Activated CD4-positive, alpha-beta T cell treated with anti-CD3 and anti-CD28 coated beads for 24 hours (primary cell): ENCODE results near the gene FBXW10.
A peak's percentile ranks its signal among the peaks of the same experiment; 100 is the strongest.
"Not testable (repeated sequence)": the region's sequence is repeated elsewhere in the genome, so short reads cannot be mapped to it uniquely, and the experiment has no call there.

Source experiments
- DNase-seq, 2 donors: peaks; one replicate each; pipeline ENCODE4 v3.0.0-alpha.2; 2020; ENCODE audit warnings: low read depth in 2 of 2

Gene FBXW10

GRCh38 chr17:18743699-18744421 lies at the start of gene FBXW10:
FBXW10 (plus strand) TSS chr17:18744054; CDS start chr17:18744245, 191 bp downstream.
- DNase-seq, result not testable (repeated sequence)

GRCh38 chr17:18695143-18695542 lies 48.7 kb upstream of the FBXW10 start:
- not testable (repeated sequence) for DNase-seq

GRCh38 chr17:18698473-18699103 lies 45.3 kb upstream of the FBXW10 start:
- not testable (repeated sequence) for DNase-seq

GRCh38 chr17:18705955-18706354 lies 37.9 kb upstream of the FBXW10 start:
- not testable (repeated sequence) for DNase-seq

GRCh38 chr17:18708215-18708614 lies 35.6 kb upstream of the FBXW10 start:
- DNase-seq, result not testable (repeated sequence)

- peak; percentile 36 to 47 for DNase-seq
Measured at GRCh38 chr17:18712354-18712999, 31.4 kb upstream of the FBXW10 start.

GRCh38 chr17:18718643-18719427 lies 25.0 kb upstream of the FBXW10 start:
- DNase-seq, result not testable (repeated sequence)

- DNase-seq, result not testable (repeated sequence)
Measured at GRCh38 chr17:18719428-18720110, 24.3 kb upstream of the FBXW10 start.

- DNase-seq, result not testable (repeated sequence)
Measured at GRCh38 chr17:18721775-18722547, 21.9 kb upstream of the FBXW10 start.

- not testable (repeated sequence) for DNase-seq
Measured at GRCh38 chr17:18722612-18723011, 21.2 kb upstream of the FBXW10 start.

- DNase-seq, result not testable (repeated sequence)
Measured at GRCh38 chr17:18723509-18723908, 20.3 kb upstream of the FBXW10 start.

GRCh38 chr17:18732438-18732837 lies 11.4 kb upstream of the FBXW10 start:
- not testable (repeated sequence) for DNase-seq

- DNase-seq, result not testable (repeated sequence)
Measured at GRCh38 chr17:18733350-18733749, 10.5 kb upstream of the FBXW10 start.

- not testable (repeated sequence) for DNase-seq
Measured at GRCh38 chr17:18739616-18740391, 4.0 kb upstream of the FBXW10 start.

- not testable (repeated sequence) for DNase-seq
Measured at GRCh38 chr17:18741228-18741627, 2.6 kb upstream of the FBXW10 start.

- not testable (repeated sequence) for DNase-seq
Measured at GRCh38 chr17:18744726-18745125, 872 bp downstream of the FBXW10 start.

GRCh38 chr17:18746551-18746950 lies 2.7 kb downstream of the FBXW10 start:
- not testable (repeated sequence) for DNase-seq

GRCh38 chr17:18747501-18747900 lies 3.6 kb downstream of the FBXW10 start:
- not testable (repeated sequence) for DNase-seq

- DNase-seq, result not testable (repeated sequence)
Measured at GRCh38 chr17:18750242-18750641, 6.4 kb downstream of the FBXW10 start.
